Stomach (tissue), 4 donors: Measurements from ENCODE around the gene LRRTM4.

Experiments
- EP300 ChIP-seq: sonication (generic); formaldehyde crosslinking; IDR thresholded peaks from one replicate; pipeline ENCODE4 v1.6.1; 2017; ENCODE audit warnings: antibody characterized with exemption
- POLR2A ChIP-seq, 4 donors: fragments of 450-650 bp; IDR thresholded peaks; one replicate each; pipeline ENCODE4 v1.6.1; 2016; ENCODE audit warnings: antibody characterized with exemption in 4 of 4, control low read depth in 2 of 4, mild to moderate bottlenecking in 1 of 4, moderate library complexity in 1 of 4
- POLR2AphosphoS5 ChIP-seq, 3 donors: sonication (generic); formaldehyde crosslinking; IDR thresholded peaks; one replicate each; pipeline ENCODE4 v1.6.1; 2016; ENCODE audit warnings: antibody characterized with exemption in 3 of 3
- TF ChIP-seq, protein P1 (sequence below), 7 experiments: fragments of 450-650 bp in 4 of 7; fragments of 200-600 bp in 3 of 7; sonication (generic) in 3 of 7; IDR thresholded peaks; one replicate each; pipeline ENCODE4 v1.5.1; 2016 to 2019; ENCODE audit warnings: antibody characterized with exemption in 7 of 7, control low read depth in 2 of 7, mild to moderate bottlenecking in 1 of 7

DNA sequence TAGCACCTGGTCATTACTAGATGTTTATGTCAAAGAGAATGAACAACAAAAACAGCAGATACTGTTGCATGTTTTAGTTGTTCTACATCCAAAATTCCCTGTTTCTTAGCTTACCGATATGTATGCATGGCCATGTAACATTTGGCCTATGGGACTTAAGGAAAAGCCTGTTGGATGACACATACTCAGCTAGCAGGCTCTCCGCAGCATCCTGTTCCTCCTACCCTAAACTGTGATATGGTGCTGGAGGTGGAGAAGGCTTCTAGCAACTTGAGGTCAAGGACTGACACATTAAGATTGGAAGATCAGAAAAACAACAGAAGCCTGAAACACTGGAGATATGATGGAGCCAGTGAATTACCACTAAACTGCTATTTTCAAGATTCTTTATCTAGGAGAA lies 537.8 kb downstream of the LRRTM4 start:
- TF ChIP-seq, protein P1, sequence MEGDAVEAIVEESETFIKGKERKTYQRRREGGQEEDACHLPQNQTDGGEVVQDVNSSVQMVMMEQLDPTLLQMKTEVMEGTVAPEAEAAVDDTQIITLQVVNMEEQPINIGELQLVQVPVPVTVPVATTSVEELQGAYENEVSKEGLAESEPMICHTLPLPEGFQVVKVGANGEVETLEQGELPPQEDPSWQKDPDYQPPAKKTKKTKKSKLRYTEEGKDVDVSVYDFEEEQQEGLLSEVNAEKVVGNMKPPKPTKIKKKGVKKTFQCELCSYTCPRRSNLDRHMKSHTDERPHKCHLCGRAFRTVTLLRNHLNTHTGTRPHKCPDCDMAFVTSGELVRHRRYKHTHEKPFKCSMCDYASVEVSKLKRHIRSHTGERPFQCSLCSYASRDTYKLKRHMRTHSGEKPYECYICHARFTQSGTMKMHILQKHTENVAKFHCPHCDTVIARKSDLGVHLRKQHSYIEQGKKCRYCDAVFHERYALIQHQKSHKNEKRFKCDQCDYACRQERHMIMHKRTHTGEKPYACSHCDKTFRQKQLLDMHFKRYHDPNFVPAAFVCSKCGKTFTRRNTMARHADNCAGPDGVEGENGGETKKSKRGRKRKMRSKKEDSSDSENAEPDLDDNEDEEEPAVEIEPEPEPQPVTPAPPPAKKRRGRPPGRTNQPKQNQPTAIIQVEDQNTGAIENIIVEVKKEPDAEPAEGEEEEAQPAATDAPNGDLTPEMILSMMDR (IDR thresholded peaks at IDR 0.05): no peak
- TF ChIP-seq POLR2A (IDR thresholded peaks at IDR 0.05) (no peak), EP300 (no peak), POLR2AphosphoS5 (IDR thresholded peaks at IDR 0.05) (no peak)
